ENCODE results near the gene THEM5. TPM values are rescaled to one million over a fixed set of nuclear protein-coding genes. Genes with fewer than 3 reads are reported as not detected.

THEM5 gene
- total and polyA plus RNA-seq, 7 donors: not detected

GRCh38 chr1:151802372-151802771 is 51.1 kb downstream of the THEM5 start:
- Histone ChIP-seq H3K4me3 (no peak overlapping the region), H3K27me3 (ENCODE audit: insufficient read depth in 3 of 3, low read length in 2 of 3) (no peaks in the 10 kb centered on the region), H3K9me3 (no peaks in the 10 kb centered on the region), H3K4me1 (peaks cover 10% of the 10 kb centered on the region), H3K36me3 (ENCODE audit: insufficient read depth in 1 of 2, low read depth in 1 of 2) (peaks cover 0 to 8% of the 10 kb centered on the region in 2 donors), H3K27ac (peak overlapping the region; percentile 16)
- peak in 3 of 4 donors; percentile 36 to 47 (median 46) for ATAC-seq
- intact Hi-C loops (cut with DNase I): no loop called here
- 72 to 82% (median 75%) methylated on average over 5 of the region's 5 CpGs for WGBS, 3 donors
- TF ChIP-seq CTCF (IDR thresholded peaks at IDR 0.05): no peak
- no peak for DNase-seq

GRCh38 chr1:151801846-151802245 is 51.7 kb downstream of the THEM5 start:
- WGBS, 3 donors: 77 to 82% (median 80%) methylated on average over 6 to 7 of the region's 7 CpGs
- H3K27me3 ChIP-seq (ENCODE audit: insufficient read depth in 3 of 3, low read length in 2 of 3): no peaks in the 10 kb centered on the region

GRCh38 chr1:151801310-151801820 is 52.1 kb downstream of the THEM5 start:
- ATAC-seq (peak in 1 of 4 donors; percentile 7), DNase-seq (no peak)
- intact Hi-C loops (cut with DNase I): no loop called here
- TF ChIP-seq CTCF (IDR thresholded peaks at IDR 0.05): no peak
- Histone ChIP-seq H3K27me3 (ENCODE audit: insufficient read depth in 3 of 3, low read length in 2 of 3) (no peaks in the 10 kb centered on the region), H3K4me3 (no peak overlapping the region), H3K27ac (no peak overlapping the region), H3K36me3 (ENCODE audit: insufficient read depth in 1 of 2, low read depth in 1 of 2) (peaks cover 0 to 3% of the 10 kb centered on the region in 2 donors), H3K9me3 (no peaks in the 10 kb centered on the region), H3K4me1 (peaks cover 10% of the 10 kb centered on the region)
- 90 to 92% (median 92%) methylated on average over 12 of the region's 12 CpGs for WGBS, 3 donors

More at GRCh38 chr1:151801846-151802245, 51.7 kb downstream of the THEM5 start:
- ATAC-seq: peak in 1 of 4 donors; percentile 9
- Histone ChIP-seq H3K9me3 (no peaks in the 10 kb centered on the region), H3K27ac (no peak overlapping the region), H3K36me3 (ENCODE audit: insufficient read depth in 1 of 2, low read depth in 1 of 2) (peaks cover 0 to 7% of the 10 kb centered on the region in 2 donors), H3K4me1 (peaks cover 10% of the 10 kb centered on the region), H3K4me3 (no peak overlapping the region)
- intact Hi-C loops (cut with DNase I): no loop called here
- TF ChIP-seq CTCF (IDR thresholded peaks at IDR 0.05): no peak
- no peak for DNase-seq

GRCh38 chr1:151800830-151801229 is 52.7 kb downstream of the THEM5 start:
- H3K4me3 ChIP-seq: no peak overlapping the region
- H3K27me3 ChIP-seq (ENCODE audit: insufficient read depth in 3 of 3, low read length in 2 of 3): no peaks in the 10 kb centered on the region
- peaks cover 10% of the 10 kb centered on the region for H3K4me1 ChIP-seq
- H3K27ac ChIP-seq: no peak overlapping the region
- ATAC-seq: no peak
- DNase-seq: no peak
- WGBS, 3 donors: 41 to 51% (median 44%) methylated on average over 8 of the region's 8 CpGs
- no peaks in the 10 kb centered on the region for H3K36me3 ChIP-seq (ENCODE audit: insufficient read depth in 1 of 2, low read depth in 1 of 2)
- intact Hi-C loops (cut with DNase I): no loop called here
- no peak for TF ChIP-seq CTCF (IDR thresholded peaks at IDR 0.05)
- H3K9me3 ChIP-seq: no peaks in the 10 kb centered on the region

Measured in psoas muscle (tissue), 8 donors.